ENCODE results near the gene BPIFB2.

BPIFB2 gene

DNA sequence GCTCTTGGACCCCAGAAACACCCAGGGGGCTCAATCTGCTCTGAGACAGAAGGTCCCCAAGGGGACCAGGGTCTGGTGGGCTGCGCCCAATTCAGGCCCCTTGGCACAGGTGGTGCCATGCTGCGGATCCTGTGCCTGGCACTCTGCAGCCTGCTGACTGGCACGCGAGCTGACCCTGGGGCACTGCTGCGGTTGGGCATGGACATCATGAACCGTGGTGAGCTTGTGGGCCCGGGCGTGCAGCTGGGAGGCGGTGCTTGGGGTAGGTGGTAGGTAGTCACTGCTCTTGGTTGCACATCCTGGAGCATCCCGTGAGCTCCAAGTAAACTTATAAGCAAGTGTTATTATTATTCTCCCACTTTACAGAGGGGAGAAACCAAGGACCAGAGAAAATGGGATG, 24.0 kb downstream of the BPIFB2 start, which contains the start of gene BPIFB6:
TSS of gene BPIFB6 (plus strand) at position 118 of the 400 bp plus-strand sequence. CDS start at position 118, 0 bp downstream.
- H3K27me3 ChIP-seq (ENCODE audit: control insufficient read depth, insufficient read depth, low read length): peaks cover 3% of the 10 kb centered on the region
- TF ChIP-seq, protein P1, sequence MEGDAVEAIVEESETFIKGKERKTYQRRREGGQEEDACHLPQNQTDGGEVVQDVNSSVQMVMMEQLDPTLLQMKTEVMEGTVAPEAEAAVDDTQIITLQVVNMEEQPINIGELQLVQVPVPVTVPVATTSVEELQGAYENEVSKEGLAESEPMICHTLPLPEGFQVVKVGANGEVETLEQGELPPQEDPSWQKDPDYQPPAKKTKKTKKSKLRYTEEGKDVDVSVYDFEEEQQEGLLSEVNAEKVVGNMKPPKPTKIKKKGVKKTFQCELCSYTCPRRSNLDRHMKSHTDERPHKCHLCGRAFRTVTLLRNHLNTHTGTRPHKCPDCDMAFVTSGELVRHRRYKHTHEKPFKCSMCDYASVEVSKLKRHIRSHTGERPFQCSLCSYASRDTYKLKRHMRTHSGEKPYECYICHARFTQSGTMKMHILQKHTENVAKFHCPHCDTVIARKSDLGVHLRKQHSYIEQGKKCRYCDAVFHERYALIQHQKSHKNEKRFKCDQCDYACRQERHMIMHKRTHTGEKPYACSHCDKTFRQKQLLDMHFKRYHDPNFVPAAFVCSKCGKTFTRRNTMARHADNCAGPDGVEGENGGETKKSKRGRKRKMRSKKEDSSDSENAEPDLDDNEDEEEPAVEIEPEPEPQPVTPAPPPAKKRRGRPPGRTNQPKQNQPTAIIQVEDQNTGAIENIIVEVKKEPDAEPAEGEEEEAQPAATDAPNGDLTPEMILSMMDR (IDR thresholded peaks at IDR 0.05): no peak

DNA sequence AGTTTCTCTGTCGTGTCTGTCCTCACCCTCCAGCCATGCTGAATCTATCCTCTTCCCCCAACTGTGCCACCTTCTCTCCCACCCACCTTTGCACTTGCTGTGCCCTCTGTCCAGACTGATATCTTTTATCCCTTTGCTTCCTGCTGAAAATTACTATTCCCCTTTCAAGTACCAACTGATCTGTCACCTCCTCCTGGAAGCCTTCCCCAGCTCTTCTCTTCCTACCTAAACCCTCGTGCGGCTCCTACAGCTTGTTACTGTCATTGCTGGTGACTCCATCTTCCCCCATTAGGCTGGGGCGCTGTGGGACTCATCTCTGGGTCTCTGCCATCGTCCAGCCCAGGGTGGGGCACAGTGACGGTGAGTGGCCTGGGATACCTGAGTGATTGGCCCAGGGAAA, 25.1 kb downstream of the BPIFB2 start:
- TF ChIP-seq, protein P1 (IDR thresholded peaks at IDR 0.05): no peak
- H3K36me3 ChIP-seq (ENCODE audit: control insufficient read depth, insufficient read depth, low read length): no peaks in the 10 kb centered on the region
- H3K4me3 ChIP-seq (ENCODE audit: low read depth, low read length): no peak overlapping the region
- no peaks in the 10 kb centered on the region for H3K79me2 ChIP-seq
- H3K9ac ChIP-seq: no peak overlapping the region
- no peak overlapping the region for H3K4me2 ChIP-seq (ENCODE audit: low read length)
- H3K27ac ChIP-seq: no peak overlapping the region
- no peaks in the 10 kb centered on the region for H3K4me1 ChIP-seq
- H2AFZ ChIP-seq: no peak overlapping the region
- H3K27me3 ChIP-seq (ENCODE audit: control insufficient read depth, insufficient read depth, low read length): no peaks in the 10 kb centered on the region
- H3K9me3 ChIP-seq (ENCODE audit: control insufficient read depth, low read length): no peaks in the 10 kb centered on the region

More for the DNA sequence above, 24.0 kb downstream of the BPIFB2 start, which contains the start of gene BPIFB6:
- Histone ChIP-seq H3K27ac (no peak within 1 kb of the TSS), H3K9ac (no peak within 1 kb of the TSS), H3K9me3 (ENCODE audit: control insufficient read depth, low read length) (no peaks in the 10 kb centered on the region), H3K4me1 (no peaks in the 10 kb centered on the region), H3K36me3 (ENCODE audit: control insufficient read depth, insufficient read depth, low read length) (no peaks in the 10 kb centered on the region), H2AFZ (no peak within 1 kb of the TSS), H3K4me3 (ENCODE audit: low read depth, low read length) (no peak within 1 kb of the TSS), H3K4me2 (ENCODE audit: low read length) (no peak within 1 kb of the TSS), H3K79me2 (no peaks in the 10 kb centered on the region)

GRCh38 chr20:33033381-33033780, 25.9 kb downstream of the BPIFB2 start:
- Histone ChIP-seq H2AFZ (no peak overlapping the region), H3K9ac (no peak overlapping the region), H3K4me3 (ENCODE audit: low read depth, low read length) (no peak overlapping the region), H3K79me2 (no peaks in the 10 kb centered on the region), H3K4me1 (no peaks in the 10 kb centered on the region), H3K27me3 (ENCODE audit: control insufficient read depth, insufficient read depth, low read length) (no peaks in the 10 kb centered on the region), H3K4me2 (ENCODE audit: low read length) (no peak overlapping the region), H3K36me3 (ENCODE audit: control insufficient read depth, insufficient read depth, low read length) (no peaks in the 10 kb centered on the region), H3K27ac (no peak overlapping the region), H3K9me3 (ENCODE audit: control insufficient read depth, low read length) (no peaks in the 10 kb centered on the region)
- TF ChIP-seq, protein P1 (IDR thresholded peaks at IDR 0.05): no peak

- Histone ChIP-seq H3K9me3 (ENCODE audit: control insufficient read depth, low read length) (no peaks in the 10 kb centered on the region), H3K4me2 (ENCODE audit: low read length) (no peak overlapping the region), H3K36me3 (ENCODE audit: control insufficient read depth, insufficient read depth, low read length) (no peaks in the 10 kb centered on the region), H3K9ac (no peak overlapping the region), H3K4me1 (no peaks in the 10 kb centered on the region), H3K79me2 (no peaks in the 10 kb centered on the region), H3K4me3 (ENCODE audit: low read depth, low read length) (no peak overlapping the region), H3K27ac (no peak overlapping the region), H2AFZ (no peak overlapping the region), H3K27me3 (ENCODE audit: control insufficient read depth, insufficient read depth, low read length) (no peaks in the 10 kb centered on the region)
- TF ChIP-seq, protein P1 (IDR thresholded peaks at IDR 0.05): no peak
These were observed 26.6 kb downstream of the BPIFB2 start for GRCh38 chr20:33034115-33034514.

- H2AFZ ChIP-seq: no peak overlapping the region
- no peak overlapping the region for H3K4me2 ChIP-seq (ENCODE audit: low read length)
- no peak overlapping the region for H3K9ac ChIP-seq
- no peaks in the 10 kb centered on the region for H3K36me3 ChIP-seq (ENCODE audit: control insufficient read depth, insufficient read depth, low read length)
- H3K4me1 ChIP-seq: no peaks in the 10 kb centered on the region
- H3K4me3 ChIP-seq (ENCODE audit: low read depth, low read length): no peak overlapping the region
- TF ChIP-seq, protein P1 (IDR thresholded peaks at IDR 0.05): no peak
- no peaks in the 10 kb centered on the region for H3K9me3 ChIP-seq (ENCODE audit: control insufficient read depth, low read length)
- no peaks in the 10 kb centered on the region for H3K27me3 ChIP-seq (ENCODE audit: control insufficient read depth, insufficient read depth, low read length)
- H3K79me2 ChIP-seq: no peaks in the 10 kb centered on the region
- H3K27ac ChIP-seq: no peak overlapping the region
These were observed 27.5 kb downstream of the BPIFB2 start for GRCh38 chr20:33034901-33035492.
